HG02943 (cell line): ENCODE results near the gene PGS1.
"Not testable (repeated sequence)": the region's sequence is repeated elsewhere in the genome, so short reads cannot be mapped to it uniquely, and the experiment has no call there.

Experiments used
- ATAC-seq: cut with Tn5 transposase; IDR thresholded peaks from one replicate; pipeline ENCODE4 v1.9.1; 2021; ENCODE audit warnings: mild to moderate bottlenecking, low read depth, moderate library complexity; ENCODE audit not compliant: unreplicated experiment

Gene PGS1

GRCh38 chr17:78378225-78379130 lies at the start of gene PGS1:
Gene PGS1, plus strand, starts transcription at chr17:78378649. Its CDS starts 17 bp downstream, at chr17:78378666.
- no peak for ATAC-seq

DNA sequence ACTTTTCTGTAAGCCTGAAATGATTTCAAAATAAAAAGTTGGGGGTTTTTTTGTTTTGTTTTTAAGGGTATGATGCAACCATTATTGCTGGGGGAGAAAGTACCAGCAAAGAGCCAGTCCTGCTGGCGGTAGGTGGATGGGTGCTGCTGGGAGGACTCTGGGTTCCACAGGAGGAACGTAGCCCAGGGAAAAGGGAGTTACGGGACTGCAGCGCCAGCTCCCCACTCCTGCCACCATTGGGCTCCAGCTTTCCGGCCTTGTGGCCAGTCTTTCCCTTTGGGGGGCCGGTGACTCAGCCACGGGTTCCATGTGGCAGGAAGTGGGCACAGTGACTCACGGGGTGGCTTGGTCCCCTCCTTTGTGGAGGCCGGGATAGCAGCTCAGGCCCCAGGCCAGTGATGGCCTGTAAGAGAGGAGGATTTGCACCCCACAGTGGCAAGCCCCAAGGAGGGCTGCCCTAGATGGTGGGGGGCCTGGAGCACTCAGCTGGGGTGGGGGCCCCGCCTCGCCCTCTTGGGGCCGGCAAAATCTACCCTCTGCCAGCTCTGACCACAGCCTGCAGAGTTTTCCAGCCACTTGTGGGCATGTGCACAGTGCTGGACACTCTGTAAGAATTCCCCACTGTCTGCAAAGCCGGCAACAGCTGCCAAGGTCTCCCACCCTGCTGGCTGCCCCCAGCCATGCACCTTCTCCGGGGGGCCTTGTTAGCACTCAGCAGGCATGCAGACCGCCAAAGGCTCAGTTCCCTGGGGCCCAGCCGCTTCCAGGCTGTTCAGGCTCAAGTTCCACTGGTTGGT lies 49.0 kb upstream of the PGS1 start:
- no peak for ATAC-seq

GRCh38 chr17:78330570-78331224 lies 47.8 kb upstream of the PGS1 start:
- no peak for ATAC-seq

GRCh38 chr17:78331355-78331754 lies 47.1 kb upstream of the PGS1 start:
- ATAC-seq = not testable (repeated sequence)

DNA sequence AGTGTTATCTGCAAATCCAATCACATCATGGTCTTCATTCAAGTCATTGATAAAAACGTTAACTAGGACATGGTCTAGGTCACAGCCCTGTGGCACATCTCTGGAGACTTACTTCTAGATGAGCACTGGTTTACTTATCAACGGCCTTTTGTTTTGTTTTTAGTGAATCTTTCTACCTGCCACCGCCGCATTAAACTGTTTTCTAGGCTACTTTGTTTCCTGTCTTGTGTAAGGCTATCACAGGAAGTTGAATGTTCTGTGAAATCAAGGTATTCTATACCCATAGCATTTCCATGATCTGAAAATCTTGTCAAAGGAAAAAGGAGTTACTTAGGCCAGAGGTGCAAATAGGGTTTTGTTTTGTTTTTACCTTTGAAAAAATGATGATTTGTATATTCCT lies 45.5 kb upstream of the PGS1 start:
- no peak for ATAC-seq

GRCh38 chr17:78335209-78335608 lies 43.2 kb upstream of the PGS1 start:
- ATAC-seq = no peak

DNA sequence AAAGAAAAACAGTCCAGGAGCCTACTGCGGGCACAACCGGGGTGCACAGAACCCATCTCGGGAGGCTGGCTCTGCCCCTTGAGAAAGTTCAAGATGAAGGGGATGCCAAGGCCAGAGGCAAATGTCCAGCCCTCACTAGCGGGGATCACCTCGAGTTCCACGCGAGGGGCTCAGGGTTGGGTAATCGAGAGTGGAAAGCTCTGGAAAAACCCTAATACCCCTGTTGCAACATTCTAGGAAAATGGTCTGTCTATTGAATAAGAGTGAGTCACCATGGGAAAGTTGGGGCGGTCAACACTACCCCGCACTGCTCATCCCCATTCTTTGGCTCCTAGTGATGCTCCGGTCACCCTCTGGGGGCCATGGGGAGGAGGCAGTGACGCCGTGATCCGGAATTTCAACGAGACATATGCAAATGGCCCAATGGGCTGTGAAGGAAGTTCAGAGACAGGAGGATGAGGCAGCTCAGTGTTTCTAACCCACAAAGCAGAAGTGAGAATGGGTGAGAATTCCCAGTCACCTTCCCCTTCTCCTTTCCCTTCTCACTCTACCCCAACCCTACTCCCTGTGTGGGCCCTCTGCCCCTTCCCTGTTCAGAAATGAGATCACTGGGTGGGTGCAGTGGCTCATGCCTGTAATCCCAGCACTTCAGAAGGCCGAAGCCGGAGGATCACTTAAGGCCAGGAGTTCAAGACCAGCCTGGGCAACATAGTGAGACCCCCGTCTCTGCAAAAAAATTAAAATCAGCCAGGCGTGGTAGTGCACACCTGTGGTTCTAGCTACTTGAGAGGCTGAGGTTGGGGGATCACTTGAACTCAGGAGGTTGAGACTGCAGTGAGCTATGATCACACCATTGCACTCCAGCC lies 41.0 kb upstream of the PGS1 start:
- ATAC-seq = no peak

GRCh38 chr17:78338486-78339259 lies 39.8 kb upstream of the PGS1 start:
- ATAC-seq = no peak

- ATAC-seq = no peak
Observed at GRCh38 chr17:78340183-78340955, 38.1 kb upstream of the PGS1 start.

DNA sequence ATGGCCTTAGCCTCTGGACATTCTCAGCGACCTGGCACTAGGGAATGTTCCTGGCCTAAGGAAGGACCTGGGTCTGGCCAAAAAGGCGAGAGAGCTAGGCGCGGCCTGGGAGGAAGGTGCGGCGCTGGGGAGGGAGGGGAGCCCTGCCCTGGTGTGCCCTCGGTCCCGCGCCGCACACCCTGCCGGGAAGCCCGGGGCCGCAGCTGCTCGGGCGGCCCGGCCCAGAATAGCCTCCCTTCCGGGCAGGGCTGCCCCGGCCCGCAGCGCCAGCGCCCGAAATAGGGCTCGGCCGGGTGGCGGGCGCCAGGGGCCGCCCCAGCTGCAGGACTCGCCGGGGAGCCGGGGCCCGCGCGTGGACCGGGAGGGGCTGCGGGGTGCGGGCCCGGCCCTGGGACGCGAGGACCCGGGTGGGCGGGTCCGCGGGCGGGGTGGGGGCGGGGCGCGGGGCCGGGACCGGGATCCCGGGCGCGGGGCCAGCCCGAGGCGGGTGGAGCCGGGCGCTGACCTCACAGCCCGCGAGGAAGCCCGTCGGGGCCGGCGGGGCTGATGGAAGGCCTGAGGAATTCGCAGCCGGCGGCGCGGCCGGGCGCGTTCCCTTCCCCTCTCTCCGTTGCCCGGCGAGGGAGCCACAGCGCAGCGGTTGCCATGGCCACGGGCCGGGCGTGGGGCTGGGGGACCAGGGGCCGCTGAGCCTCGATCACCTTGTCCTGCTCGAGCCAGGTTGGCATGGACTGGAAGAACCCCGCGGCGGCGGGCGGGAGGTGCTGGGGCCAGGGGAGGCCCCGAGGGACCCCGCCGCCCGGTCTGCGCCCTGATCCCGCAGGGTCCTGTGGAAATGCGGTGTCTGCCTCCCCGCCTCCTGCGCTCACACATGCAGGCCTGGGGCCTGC lies 36.6 kb upstream of the PGS1 start:
- no peak for ATAC-seq

GRCh38 chr17:78342449-78343186 lies 35.8 kb upstream of the PGS1 start:
- no peak for ATAC-seq

GRCh38 chr17:78343187-78343542 lies 35.3 kb upstream of the PGS1 start:
- no peak for ATAC-seq

DNA sequence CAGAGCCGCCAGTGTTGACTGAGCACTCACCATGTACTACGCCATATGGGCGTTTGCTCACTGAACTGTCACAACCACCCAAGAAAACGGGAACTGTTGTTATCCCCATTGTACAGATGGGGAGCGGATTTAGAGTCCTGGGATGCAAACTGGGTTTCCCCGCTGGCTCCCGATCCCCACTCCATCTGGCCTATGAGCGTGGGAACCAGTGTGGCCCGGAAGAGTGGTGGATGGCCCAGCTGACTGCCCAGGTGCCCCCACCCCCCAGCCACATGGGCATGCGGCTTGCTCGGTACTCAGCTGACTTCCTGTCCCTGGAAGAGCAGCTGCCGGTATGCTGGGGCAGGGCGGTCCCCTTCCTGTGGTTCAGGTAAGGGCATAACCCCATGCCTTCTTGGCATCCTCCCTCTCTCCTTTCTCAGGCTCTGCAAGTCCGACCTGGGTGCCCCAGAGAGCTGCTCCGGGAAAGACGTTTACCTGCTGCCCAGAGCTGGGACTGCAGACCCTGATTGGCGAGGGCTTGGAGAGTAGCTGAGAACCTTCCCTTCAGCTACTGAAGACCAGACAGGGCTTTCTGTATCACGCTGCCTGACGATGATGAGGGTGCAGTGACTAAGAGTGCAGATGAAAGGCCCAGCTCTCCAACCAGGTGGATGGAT lies 34.8 kb upstream of the PGS1 start:
- ATAC-seq = no peak

DNA sequence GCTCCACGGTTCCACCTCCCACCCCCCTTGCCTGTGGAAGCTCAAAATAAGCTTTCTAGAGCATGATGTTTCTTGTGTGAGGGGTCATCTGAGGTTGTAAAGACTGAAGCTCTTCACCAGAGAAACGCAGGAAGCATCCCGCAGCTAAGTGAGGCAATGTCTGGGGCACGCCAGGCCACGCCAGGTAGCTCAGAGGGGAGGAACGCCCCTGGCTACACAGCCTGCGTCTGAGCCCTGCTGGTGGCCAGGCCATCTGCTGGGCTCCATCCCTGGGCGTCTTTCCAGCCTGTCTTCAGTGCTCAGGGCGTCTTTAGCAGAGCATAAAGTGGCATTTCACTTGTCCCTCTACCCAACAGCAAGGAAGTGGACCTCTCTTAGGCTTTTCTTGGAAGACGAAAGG lies 33.8 kb upstream of the PGS1 start:
- no peak for ATAC-seq

- no peak for ATAC-seq
Observed at GRCh38 chr17:78345172-78345571, 33.3 kb upstream of the PGS1 start.

- ATAC-seq = no peak
Observed at GRCh38 chr17:78345791-78346494, 32.5 kb upstream of the PGS1 start.
